Esophagus squamous epithelium (tissue), 4 donors: Measurements from ENCODE around the gene MYO15A.

Source experiments
- POLR2A ChIP-seq, 4 donors: fragments of 450-650 bp; IDR thresholded peaks; one replicate each; pipeline ENCODE4 v1.6.1; 2017; ENCODE audit warnings: antibody characterized with exemption in 4 of 4, mild to moderate bottlenecking in 4 of 4, moderate library complexity in 3 of 4
- TF ChIP-seq, protein P1 (sequence below), 6 experiments: fragments of 450-650 bp in 4 of 6; fragments of 200-600 bp in 2 of 6; sonication (generic) in 2 of 6; IDR thresholded peaks; one replicate each; pipeline ENCODE4 v1.5.1; 2016 to 2019; ENCODE audit warnings: antibody characterized with exemption in 6 of 6, mild to moderate bottlenecking in 4 of 6, moderate library complexity in 4 of 6

DNA sequence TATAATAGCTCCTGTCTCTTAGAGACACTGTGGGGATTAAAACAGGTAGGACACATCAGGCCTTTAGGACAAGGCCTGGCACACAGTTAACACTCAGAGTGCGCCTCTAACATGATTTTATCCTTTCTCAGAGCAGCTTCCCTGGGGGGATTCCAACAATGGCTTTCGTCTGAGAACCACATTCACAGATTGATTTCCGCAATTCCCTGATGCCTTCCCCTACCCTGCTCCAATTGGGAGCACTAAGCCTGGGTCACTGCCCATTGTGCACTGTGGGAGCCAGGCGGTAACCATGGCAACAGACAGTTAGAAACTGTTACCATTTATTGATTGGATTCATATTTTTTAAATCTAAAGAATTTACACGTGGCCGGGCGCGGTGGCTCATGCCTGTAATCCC lies 69.2 kb downstream of the MYO15A start:
- TF ChIP-seq, protein P1, sequence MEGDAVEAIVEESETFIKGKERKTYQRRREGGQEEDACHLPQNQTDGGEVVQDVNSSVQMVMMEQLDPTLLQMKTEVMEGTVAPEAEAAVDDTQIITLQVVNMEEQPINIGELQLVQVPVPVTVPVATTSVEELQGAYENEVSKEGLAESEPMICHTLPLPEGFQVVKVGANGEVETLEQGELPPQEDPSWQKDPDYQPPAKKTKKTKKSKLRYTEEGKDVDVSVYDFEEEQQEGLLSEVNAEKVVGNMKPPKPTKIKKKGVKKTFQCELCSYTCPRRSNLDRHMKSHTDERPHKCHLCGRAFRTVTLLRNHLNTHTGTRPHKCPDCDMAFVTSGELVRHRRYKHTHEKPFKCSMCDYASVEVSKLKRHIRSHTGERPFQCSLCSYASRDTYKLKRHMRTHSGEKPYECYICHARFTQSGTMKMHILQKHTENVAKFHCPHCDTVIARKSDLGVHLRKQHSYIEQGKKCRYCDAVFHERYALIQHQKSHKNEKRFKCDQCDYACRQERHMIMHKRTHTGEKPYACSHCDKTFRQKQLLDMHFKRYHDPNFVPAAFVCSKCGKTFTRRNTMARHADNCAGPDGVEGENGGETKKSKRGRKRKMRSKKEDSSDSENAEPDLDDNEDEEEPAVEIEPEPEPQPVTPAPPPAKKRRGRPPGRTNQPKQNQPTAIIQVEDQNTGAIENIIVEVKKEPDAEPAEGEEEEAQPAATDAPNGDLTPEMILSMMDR (IDR thresholded peaks at IDR 0.05), result no peak
- TF ChIP-seq POLR2A (IDR thresholded peaks at IDR 0.05), result no peak
